OCI-LY7 (cell line): ENCODE measurements around the gene ATP2A2. TPM values are rescaled to one million over a fixed set of nuclear protein-coding genes. Genes with fewer than 3 reads are reported as not detected.

Experiments used
- BruUV-seq: library from RNA; stranded (reverse); fragments of 400-500 nt; replicated peaks from 2 replicates; lab custom pipeline; 2021; lab: Mats Ljungman, UMichigan
- CTCF ChIA-PET: fragments of 300-600 bp; sonication (Branson Sonifier 250); formaldehyde crosslinking; loops from one replicate; lab custom pipeline; 2022; ENCODE audit warnings: antibody characterized with exemption; ENCODE audit not compliant: unreplicated experiment; lab: Charles Lee
- POLR2A ChIA-PET: fragments of 300-600 bp; sonication (Branson Sonifier 250); formaldehyde crosslinking; loops from one replicate; lab custom pipeline; 2022; ENCODE audit warnings: antibody characterized with exemption; lab: Charles Lee
- DNase-seq: peaks from one replicate; pipeline ENCODE4 v3.0.0-alpha.2; 2015; ENCODE audit warnings: low spot score
- H2AFZ ChIP-seq: fragments of 200-600 bp; sonication (generic), shearing (Covaris generic); 2 replicates; pipeline ENCODE4 v1.6.1; 2014; ENCODE audit warnings: mild to moderate bottlenecking, antibody characterized with exemption, low read length, moderate library complexity
- H3K27ac ChIP-seq: fragments of 200-600 bp; sonication (generic); 2 replicates; pipeline ENCODE4 v1.5.1; 2014; ENCODE audit warnings: mixed run types, low read depth, mild to moderate bottlenecking, moderate library complexity, low read length, inconsistent platforms; ENCODE audit not compliant: poor library complexity, severe bottlenecking
- H3K36me3 ChIP-seq: fragments of 200-600 bp; sonication (generic); 2 replicates; pipeline ENCODE4 v1.6.1; 2014; ENCODE audit warnings: mild to moderate bottlenecking, antibody characterized with exemption, low read length, moderate library complexity, mixed read lengths; ENCODE audit not compliant: insufficient read depth
- H3K4me1 ChIP-seq: fragments of 200-600 bp; sonication (generic); 2 replicates; pipeline ENCODE4 v1.5.1; 2014; ENCODE audit warnings: mild to moderate bottlenecking, low read length; ENCODE audit not compliant: insufficient read depth, poor library complexity, severe bottlenecking
- H3K4me2 ChIP-seq: fragments of 200-600 bp; sonication (generic); 2 replicates; pipeline ENCODE4 v1.6.1; 2014; ENCODE audit warnings: mild to moderate bottlenecking, low read length
- H3K4me3 ChIP-seq: fragments of 200-600 bp; sonication (generic); 2 replicates; pipeline ENCODE4 v1.5.1; 2014; ENCODE audit warnings: mild to moderate bottlenecking, low read depth, low read length; ENCODE audit not compliant: poor library complexity, severe bottlenecking
- H3K79me2 ChIP-seq: fragments of 200-600 bp; sonication (generic); 2 replicates; pipeline ENCODE4 v1.6.1; 2016; ENCODE audit warnings: low read depth, mild to moderate bottlenecking, low read length, moderate library complexity, mixed read lengths; ENCODE audit not compliant: insufficient read depth
- H3K9me2 ChIP-seq: fragments of 200-600 bp; sonication (generic); 2 replicates; pipeline ENCODE4 v1.6.1; 2016; ENCODE audit warnings: mild to moderate bottlenecking, low read length, mixed read lengths; ENCODE audit not compliant: insufficient read depth
- H3K9me3 ChIP-seq: fragments of 200-600 bp; sonication (generic); 2 replicates; pipeline ENCODE4 v1.6.1; 2014; ENCODE audit warnings: mild to moderate bottlenecking, mixed run types, low read length, mixed read lengths
- H4K20me1 ChIP-seq: fragments of 200-600 bp; sonication (generic); 2 replicates; pipeline ENCODE4 v1.6.1; 2014; ENCODE audit warnings: mild to moderate bottlenecking, antibody characterized with exemption, low read length, moderate library complexity, mixed read lengths; ENCODE audit not compliant: insufficient read depth
- EZH2phosphoT487 ChIP-seq: fragments of 200-600 bp; sonication (generic); IDR thresholded peaks from 2 replicates; pipeline ENCODE4 v1.6.1; 2018; ENCODE audit warnings: low read depth, borderline replicate concordance, mild to moderate bottlenecking, mixed run types, antibody characterized with exemption, low read length, moderate library complexity, mixed read lengths
- intact Hi-C: fragments of 100-400 bp; cut with micrococcal nuclease; formaldehyde crosslinking; loops from one replicate; pipeline ENCODE4 v1.10.0; 2022; ENCODE audit not compliant: unreplicated experiment
- total RNA-seq, 2 experiments: library from RNA; depleted of rRNA in 1 of 2; stranded (reverse); fragments of >200 nt in 1 of 2; shearing (Covaris generic) in 1 of 2; gene quantifications; 2 replicates each; pipeline ENCODE4 v1.2.3, GENCODE V29; 2014 to 2022
- TF ChIP-seq, protein P1 (sequence below): fragments of 200-600 bp; sonication (generic); conservative IDR thresholded peaks from 2 replicates; pipeline ENCODE4 v1.5.1; 2014; ENCODE audit warnings: mild to moderate bottlenecking, antibody characterized with exemption, low read length, moderate library complexity, mixed read lengths

Gene ATP2A2
- total RNA-seq, 2 experiments from 2014 or later = 93.5 to 178 TPM

DNA sequence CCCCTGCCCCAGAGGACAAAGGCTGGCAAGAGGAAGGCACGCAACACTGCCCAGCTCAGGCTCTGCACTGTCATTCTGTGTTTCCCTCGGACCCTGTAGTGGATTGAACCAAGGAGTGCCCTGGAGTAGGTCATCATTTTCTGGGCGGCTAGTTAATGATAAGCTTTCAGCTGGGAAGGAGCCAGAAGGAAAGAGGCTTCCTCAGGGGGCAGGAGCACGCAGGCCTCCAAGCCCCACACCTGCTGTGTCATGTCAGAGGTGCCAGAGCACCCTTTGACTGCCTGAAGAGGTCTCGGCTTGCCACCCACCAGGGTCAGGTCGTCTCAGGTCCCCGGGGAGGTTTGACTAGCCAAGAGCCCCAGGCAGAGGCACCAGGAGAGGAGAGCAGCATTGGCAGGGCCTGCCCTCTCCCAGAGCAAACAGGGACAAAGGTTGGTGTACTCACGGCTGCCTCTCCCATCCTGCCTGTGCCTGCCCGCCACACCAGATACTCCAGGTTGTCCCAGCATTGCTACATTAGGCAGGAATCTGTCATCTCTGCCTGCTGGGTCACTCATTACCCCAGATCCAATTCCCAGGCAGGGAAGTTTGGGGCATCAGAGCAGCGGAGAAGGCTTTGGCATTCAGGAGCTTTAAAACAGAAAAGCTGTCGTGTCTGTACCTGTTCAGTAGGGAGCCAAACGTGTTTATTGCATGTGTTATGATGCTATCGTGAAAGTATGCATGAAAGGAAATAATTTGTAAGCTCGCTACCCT lies 33.5 kb upstream of the ATP2A2 start:
- intact Hi-C loops = loop anchor here (5.0 kb wide), 1 partner anchor 200 kb away; the partner anchor contains the start of gene C12orf76
- H3K9me3 ChIP-seq = no peaks in the 10 kb centered on the region
- no TSS peak for BruUV-seq

DNA sequence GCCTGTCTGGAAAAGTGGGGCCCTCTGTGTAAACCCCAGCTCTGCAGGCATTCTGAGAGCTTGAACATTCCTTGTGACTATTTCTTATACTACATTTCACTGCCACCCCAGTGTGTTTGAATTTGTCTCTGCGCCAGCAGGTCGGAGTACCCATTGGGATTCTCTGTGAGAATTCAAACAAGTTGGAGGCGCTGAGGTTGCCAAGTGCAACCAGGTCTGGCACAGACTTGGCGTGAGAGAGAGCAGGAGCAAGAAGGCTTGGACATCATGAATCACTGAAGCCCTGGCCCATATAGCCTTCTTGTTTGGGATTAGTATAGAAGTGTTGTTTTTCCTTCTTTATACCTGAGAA lies 33.0 kb upstream of the ATP2A2 start:
- TF ChIP-seq, protein P1, sequence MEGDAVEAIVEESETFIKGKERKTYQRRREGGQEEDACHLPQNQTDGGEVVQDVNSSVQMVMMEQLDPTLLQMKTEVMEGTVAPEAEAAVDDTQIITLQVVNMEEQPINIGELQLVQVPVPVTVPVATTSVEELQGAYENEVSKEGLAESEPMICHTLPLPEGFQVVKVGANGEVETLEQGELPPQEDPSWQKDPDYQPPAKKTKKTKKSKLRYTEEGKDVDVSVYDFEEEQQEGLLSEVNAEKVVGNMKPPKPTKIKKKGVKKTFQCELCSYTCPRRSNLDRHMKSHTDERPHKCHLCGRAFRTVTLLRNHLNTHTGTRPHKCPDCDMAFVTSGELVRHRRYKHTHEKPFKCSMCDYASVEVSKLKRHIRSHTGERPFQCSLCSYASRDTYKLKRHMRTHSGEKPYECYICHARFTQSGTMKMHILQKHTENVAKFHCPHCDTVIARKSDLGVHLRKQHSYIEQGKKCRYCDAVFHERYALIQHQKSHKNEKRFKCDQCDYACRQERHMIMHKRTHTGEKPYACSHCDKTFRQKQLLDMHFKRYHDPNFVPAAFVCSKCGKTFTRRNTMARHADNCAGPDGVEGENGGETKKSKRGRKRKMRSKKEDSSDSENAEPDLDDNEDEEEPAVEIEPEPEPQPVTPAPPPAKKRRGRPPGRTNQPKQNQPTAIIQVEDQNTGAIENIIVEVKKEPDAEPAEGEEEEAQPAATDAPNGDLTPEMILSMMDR = no peak
- no peak for TF ChIP-seq EZH2phosphoT487
- DNase-seq = no peak
- intact Hi-C loops = loop anchor here (5.0 kb wide), 1 partner anchor 201 kb away; the partner anchor contains the start of gene C12orf76
- Histone ChIP-seq H3K9me2 (no peaks in the 10 kb centered on the region), H3K9me3 (no peaks in the 10 kb centered on the region), H3K79me2 (no peaks in the 10 kb centered on the region), H3K36me3 (no peaks in the 10 kb centered on the region), H3K27ac (no peak overlapping the region), H4K20me1 (no peaks in the 10 kb centered on the region), H3K4me2 (no peak overlapping the region), H3K4me3 (no peak overlapping the region), H2AFZ (no peak overlapping the region), H3K4me1 (peaks cover 5% of the 10 kb centered on the region)
- CTCF ChIA-PET = no interaction called here
- POLR2A ChIA-PET = no interaction called here
- BruUV-seq = no TSS peak

More for the DNA sequence above, 33.5 kb upstream of the ATP2A2 start:
- Histone ChIP-seq H3K4me1 (peaks cover 5% of the 10 kb centered on the region), H3K4me2 (no peak overlapping the region), H3K36me3 (no peaks in the 10 kb centered on the region), H2AFZ (no peak overlapping the region), H3K27ac (no peak overlapping the region), H3K4me3 (no peak overlapping the region), H4K20me1 (no peaks in the 10 kb centered on the region), H3K79me2 (no peaks in the 10 kb centered on the region), H3K9me2 (no peaks in the 10 kb centered on the region)
- ChIA-PET POLR2A (interaction anchor here (0.6 kb wide), 1 partner anchor 46 kb away, joined by 3 read pairs; no protein-coding TSS in a partner anchor), CTCF (no interaction called here)
- TF ChIP-seq EZH2phosphoT487 = no peak
- TF ChIP-seq, protein P1 = no peak
- DNase-seq = no peak

DNA sequence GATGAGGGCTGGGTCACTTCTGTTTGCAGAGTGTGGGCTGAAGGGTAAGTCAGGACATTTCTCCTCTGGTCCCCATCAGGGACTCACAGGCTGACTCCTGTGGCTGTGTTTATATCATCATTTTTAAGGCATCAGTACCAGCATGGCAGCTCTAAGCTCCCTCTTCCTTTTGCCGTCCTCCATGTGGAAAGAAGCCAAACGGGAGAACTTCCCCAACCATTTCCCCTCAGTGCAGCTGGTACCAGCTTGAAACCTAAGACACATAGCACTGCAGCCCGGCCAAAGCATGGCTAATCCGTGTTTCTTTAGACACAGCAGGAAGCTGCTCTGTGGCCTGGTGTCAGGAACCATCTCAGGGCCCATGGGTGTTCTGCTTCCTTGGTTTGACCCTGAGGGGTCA lies 31.9 kb upstream of the ATP2A2 start:
- CTCF ChIA-PET = no interaction called here
- Histone ChIP-seq H3K4me1 (peaks cover 5% of the 10 kb centered on the region), H3K4me3 (no peak overlapping the region), H3K36me3 (no peaks in the 10 kb centered on the region), H3K9me3 (no peaks in the 10 kb centered on the region), H3K9me2 (no peaks in the 10 kb centered on the region), H3K27ac (no peak overlapping the region), H2AFZ (no peak overlapping the region), H3K79me2 (no peaks in the 10 kb centered on the region), H4K20me1 (no peaks in the 10 kb centered on the region), H3K4me2 (no peak overlapping the region)
- intact Hi-C loops = loop anchor here (5.0 kb wide), 1 partner anchor 202 kb away; the partner anchor contains the start of gene C12orf76
- TF ChIP-seq EZH2phosphoT487 = no peak
- TF ChIP-seq, protein P1 = no peak
- DNase-seq = no peak
- POLR2A ChIA-PET = interaction anchor here (0.5 to 0.8 kb wide), 6 partner anchors 16 to 248 kb away, joined by 3 to 5 read pairs (median 3); no protein-coding TSS in a partner anchor
- BruUV-seq = no TSS peak
